WTC11 (cell line): ENCODE results near the gene ARRDC3. TPM values are rescaled to one million over a fixed set of nuclear protein-coding genes. Genes with fewer than 3 reads are reported as not detected.

Experiments used
- ATAC-seq: fragments of 200-7000 bp; cut with Tn5 transposase; 2 replicates; pipeline ENCODE4 v1.10.0; 2021; ENCODE audit warnings: mild to moderate bottlenecking, moderate library complexity
- CTCF ChIA-PET: fragments of 300-600 bp; sonication (Branson Sonifier 250); formaldehyde crosslinking; loops from one replicate; lab custom pipeline; 2021; ENCODE audit warnings: antibody characterized with exemption; lab: Charles Lee
- POLR2A ChIA-PET: fragments of 350-600 bp; sonication (Branson Sonifier 250); formaldehyde crosslinking; loops from one replicate; lab custom pipeline; 2021; ENCODE audit warnings: antibody characterized with exemption; lab: Charles Lee
- DNase-seq: peaks from one replicate; pipeline ENCODE4 v3.0.0; 2021; ENCODE audit warnings: low spot score
- H3K27ac Mint-ChIP-seq: 2 replicates; pipeline ENCODE4 v1.8.0; 2021; ENCODE audit warnings: mixed read lengths
- H3K27me3 Mint-ChIP-seq: 2 replicates; pipeline ENCODE4 v1.8.0; 2021; ENCODE audit warnings: low read depth, mild to moderate bottlenecking, moderate library complexity, mixed read lengths
- H3K36me3 Mint-ChIP-seq: 2 replicates; pipeline ENCODE4 v1.8.0; 2021; ENCODE audit warnings: mixed read lengths
- H3K4me1 Mint-ChIP-seq: 2 replicates; pipeline ENCODE4 v1.8.0; 2022; ENCODE audit warnings: mixed read lengths
- H3K4me3 Mint-ChIP-seq: 2 replicates; pipeline ENCODE4 v1.8.0; 2021; ENCODE audit warnings: mild to moderate bottlenecking, moderate library complexity, mixed read lengths
- H3K9me3 Mint-ChIP-seq: 2 replicates; pipeline ENCODE4 v1.8.0; 2021; ENCODE audit warnings: mixed read lengths
- ELF4 ChIP-seq: sonication (generic); formaldehyde crosslinking; IDR thresholded peaks from 2 replicates; pipeline ENCODE4 v1.8.1; 2022; ENCODE audit warnings: low read depth, mild to moderate bottlenecking, moderate library complexity, missing genetic modification reagents
- ESRRA ChIP-seq: sonication (generic); formaldehyde crosslinking; IDR thresholded peaks from 2 replicates; pipeline ENCODE4 v1.8.1; 2022; ENCODE audit warnings: mild to moderate bottlenecking, missing genetic modification reagents, borderline replicate concordance
- FOXK1 ChIP-seq: sonication (generic); formaldehyde crosslinking; IDR thresholded peaks from 2 replicates; pipeline ENCODE4 v1.8.0; 2022; ENCODE audit warnings: mild to moderate bottlenecking, moderate library complexity, missing genetic modification reagents
- FOXP1 ChIP-seq: sonication (generic); formaldehyde crosslinking; IDR thresholded peaks from 2 replicates; pipeline ENCODE4 v1.8.0; 2022; ENCODE audit warnings: missing genetic modification reagents, mild to moderate bottlenecking, moderate library complexity, borderline replicate concordance
- GRHL2 ChIP-seq: fragments of 250-450 bp; sonication (Bioruptor Pico); IDR thresholded peaks from 2 replicates; pipeline ENCODE4 v1.8.0; 2022; ENCODE audit warnings: mild to moderate bottlenecking, moderate library complexity; ENCODE audit not compliant: insufficient replicate concordance, severe bottlenecking
- IRF2 ChIP-seq: sonication (generic); formaldehyde crosslinking; IDR thresholded peaks from 2 replicates; pipeline ENCODE4 v1.8.0; 2022; ENCODE audit warnings: low read depth, missing genetic modification reagents, borderline replicate concordance
- KAT7 ChIP-seq: sonication (generic); formaldehyde crosslinking; IDR thresholded peaks from 2 replicates; pipeline ENCODE4 v1.8.1; 2023; ENCODE audit warnings: missing genetic modification reagents, mild to moderate bottlenecking, borderline replicate concordance
- MXD4 ChIP-seq: fragments of 250-450 bp; sonication (Bioruptor Pico); IDR thresholded peaks from 2 replicates; pipeline ENCODE4 v1.8.0; 2021; ENCODE audit warnings: mild to moderate bottlenecking, moderate library complexity, borderline replicate concordance
- NR2C2 ChIP-seq: sonication (generic); formaldehyde crosslinking; IDR thresholded peaks from 2 replicates; pipeline ENCODE4 v1.8.0; 2022; ENCODE audit warnings: mild to moderate bottlenecking, missing genetic modification reagents
- TCF7 ChIP-seq: sonication (generic); formaldehyde crosslinking; IDR thresholded peaks from 2 replicates; pipeline ENCODE4 v1.8.0; 2022; ENCODE audit warnings: mild to moderate bottlenecking, low read depth, missing genetic modification reagents, moderate library complexity
- total RNA-seq: library from RNA; stranded (reverse); gene quantifications from 3 replicates; pipeline ENCODE4 v1.2.3, GENCODE V29; 2021
- TF ChIP-seq, protein P1 (sequence below): fragments of 200-600 bp; IDR thresholded peaks from 2 replicates; pipeline ENCODE4 v1.8.0; 2022; ENCODE audit warnings: antibody characterized with exemption
- TF ChIP-seq, protein P2 (sequence below): sonication (generic); formaldehyde crosslinking; IDR thresholded peaks from 2 replicates; pipeline ENCODE4 v1.8.0; 2022; ENCODE audit warnings: mild to moderate bottlenecking, missing genetic modification reagents
- TF ChIP-seq, protein P3 (sequence below): sonication (generic); formaldehyde crosslinking; IDR thresholded peaks from 2 replicates; pipeline ENCODE4 v1.8.1; 2023; ENCODE audit warnings: mild to moderate bottlenecking, missing genetic modification reagents
- TF ChIP-seq, protein P4 (sequence below): sonication (generic); formaldehyde crosslinking; IDR thresholded peaks from 2 replicates; pipeline ENCODE4 v1.8.0; 2022; ENCODE audit warnings: mild to moderate bottlenecking, missing genetic modification reagents
- TF ChIP-seq, protein P5 (sequence below): fragments of 250-450 bp; sonication (Bioruptor Pico); IDR thresholded peaks from 2 replicates; pipeline ENCODE4 v1.9.0; 2021; ENCODE audit warnings: mild to moderate bottlenecking

ARRDC3 gene
- total RNA-seq, 1 experiment from 2014 or later: 10.3 TPM

DNA sequence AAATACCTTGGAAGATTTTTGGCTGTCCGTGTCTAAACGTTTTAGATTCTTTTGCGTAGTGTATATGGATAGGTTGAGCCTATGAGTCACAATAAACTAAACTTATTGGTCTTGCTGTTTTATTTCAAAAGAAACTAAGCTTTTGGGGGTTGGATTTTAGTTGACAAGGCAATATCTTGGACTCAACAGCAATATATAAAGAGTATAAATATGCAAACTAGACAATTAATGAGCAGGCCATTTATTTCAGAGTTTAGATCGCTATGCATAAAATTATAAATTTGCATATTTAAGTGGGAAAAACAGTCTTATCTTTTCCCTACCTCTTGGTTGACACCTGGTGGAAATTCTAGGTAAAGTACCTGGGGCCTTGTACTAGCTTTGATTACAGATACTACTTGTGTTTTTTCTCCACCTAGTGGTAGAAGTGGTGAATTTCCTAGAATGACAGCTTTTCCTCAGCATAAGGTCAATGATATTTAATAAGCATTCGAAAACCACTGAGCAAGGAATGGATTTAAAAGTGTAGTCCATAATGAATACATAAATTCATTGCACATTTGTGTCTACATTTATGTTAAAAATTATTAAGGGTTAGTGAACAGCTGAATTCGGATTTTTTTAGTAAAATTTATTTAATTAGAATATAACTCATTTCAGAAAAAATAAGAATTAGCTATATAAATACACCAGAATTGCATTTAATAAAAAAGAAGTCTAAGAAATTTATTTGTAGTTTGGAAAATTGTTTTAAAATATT, 1.7 kb upstream of the ARRDC3 start:
- Mint-ChIP-seq H3K27me3 (no peaks in the 10 kb centered on the region), H3K4me3 (peak overlapping the region; percentile 87), H3K4me1 (peaks cover 12% of the 10 kb centered on the region), H3K9me3 (peaks cover 10% of the 10 kb centered on the region), H3K27ac (peak overlapping the region; percentile 100), H3K36me3 (peaks cover 4% of the 10 kb centered on the region)
- ATAC-seq (no peak), DNase-seq (no peak)
- CTCF ChIA-PET: interaction anchor here (0.6 to 6.1 kb wide), 58 partner anchors 9 to 910 kb away, joined by 3 to 109 read pairs (median 4); partner anchors contain the start of genes MBLAC2 and POLR3G
- POLR2A ChIA-PET: interaction anchor here (0.8 to 3.6 kb wide), 2 partner anchors 105 to 159 kb away, joined by 4 to 35 read pairs; no protein-coding TSS in a partner anchor
- TF ChIP-seq, protein P1, sequence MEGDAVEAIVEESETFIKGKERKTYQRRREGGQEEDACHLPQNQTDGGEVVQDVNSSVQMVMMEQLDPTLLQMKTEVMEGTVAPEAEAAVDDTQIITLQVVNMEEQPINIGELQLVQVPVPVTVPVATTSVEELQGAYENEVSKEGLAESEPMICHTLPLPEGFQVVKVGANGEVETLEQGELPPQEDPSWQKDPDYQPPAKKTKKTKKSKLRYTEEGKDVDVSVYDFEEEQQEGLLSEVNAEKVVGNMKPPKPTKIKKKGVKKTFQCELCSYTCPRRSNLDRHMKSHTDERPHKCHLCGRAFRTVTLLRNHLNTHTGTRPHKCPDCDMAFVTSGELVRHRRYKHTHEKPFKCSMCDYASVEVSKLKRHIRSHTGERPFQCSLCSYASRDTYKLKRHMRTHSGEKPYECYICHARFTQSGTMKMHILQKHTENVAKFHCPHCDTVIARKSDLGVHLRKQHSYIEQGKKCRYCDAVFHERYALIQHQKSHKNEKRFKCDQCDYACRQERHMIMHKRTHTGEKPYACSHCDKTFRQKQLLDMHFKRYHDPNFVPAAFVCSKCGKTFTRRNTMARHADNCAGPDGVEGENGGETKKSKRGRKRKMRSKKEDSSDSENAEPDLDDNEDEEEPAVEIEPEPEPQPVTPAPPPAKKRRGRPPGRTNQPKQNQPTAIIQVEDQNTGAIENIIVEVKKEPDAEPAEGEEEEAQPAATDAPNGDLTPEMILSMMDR: peak; percentile 82
- TF ChIP-seq FOXP1 (CRISPR knock-in tag): no peak

DNA sequence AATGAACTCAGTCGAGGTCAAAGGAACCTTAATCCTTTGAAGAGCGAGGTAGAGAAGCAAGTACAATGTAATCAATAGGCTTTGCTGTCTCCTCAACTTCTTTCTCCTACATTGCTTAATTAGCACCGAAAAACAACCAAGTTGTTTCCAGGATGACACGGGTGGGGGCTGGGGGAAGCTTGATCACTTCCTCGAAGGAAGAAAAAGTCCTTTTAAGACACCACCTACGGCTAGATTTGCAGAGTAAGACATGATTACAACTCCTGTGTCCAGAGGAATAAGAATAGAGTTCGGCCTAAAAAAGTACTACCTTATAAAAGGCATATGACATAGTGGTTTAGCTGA, 811 bp upstream of the ARRDC3 start:
- DNase-seq (no peak), ATAC-seq (no peak)
- Mint-ChIP-seq H3K36me3 (peaks cover 4% of the 10 kb centered on the region), H3K27me3 (no peaks in the 10 kb centered on the region), H3K9me3 (peaks cover 6% of the 10 kb centered on the region), H3K4me1 (peaks cover 14% of the 10 kb centered on the region), H3K4me3 (peak overlapping the region; percentile 87), H3K27ac (peak overlapping the region; percentile 100)
- ChIA-PET CTCF (interaction anchor here (1.1 to 6.1 kb wide), 17 partner anchors 17 to 581 kb away, joined by 3 to 109 read pairs (median 16); no protein-coding TSS in a partner anchor), POLR2A (interaction anchor here (0.5 to 3.6 kb wide), 14 partner anchors 10 to 518 kb away, joined by 3 to 35 read pairs (median 4); no protein-coding TSS in a partner anchor)
- TF ChIP-seq, protein P2, sequence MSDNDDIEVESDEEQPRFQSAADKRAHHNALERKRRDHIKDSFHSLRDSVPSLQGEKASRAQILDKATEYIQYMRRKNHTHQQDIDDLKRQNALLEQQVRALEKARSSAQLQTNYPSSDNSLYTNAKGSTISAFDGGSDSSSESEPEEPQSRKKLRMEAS (CRISPR knock-in tag): no peak
- TF ChIP-seq, protein P3, sequence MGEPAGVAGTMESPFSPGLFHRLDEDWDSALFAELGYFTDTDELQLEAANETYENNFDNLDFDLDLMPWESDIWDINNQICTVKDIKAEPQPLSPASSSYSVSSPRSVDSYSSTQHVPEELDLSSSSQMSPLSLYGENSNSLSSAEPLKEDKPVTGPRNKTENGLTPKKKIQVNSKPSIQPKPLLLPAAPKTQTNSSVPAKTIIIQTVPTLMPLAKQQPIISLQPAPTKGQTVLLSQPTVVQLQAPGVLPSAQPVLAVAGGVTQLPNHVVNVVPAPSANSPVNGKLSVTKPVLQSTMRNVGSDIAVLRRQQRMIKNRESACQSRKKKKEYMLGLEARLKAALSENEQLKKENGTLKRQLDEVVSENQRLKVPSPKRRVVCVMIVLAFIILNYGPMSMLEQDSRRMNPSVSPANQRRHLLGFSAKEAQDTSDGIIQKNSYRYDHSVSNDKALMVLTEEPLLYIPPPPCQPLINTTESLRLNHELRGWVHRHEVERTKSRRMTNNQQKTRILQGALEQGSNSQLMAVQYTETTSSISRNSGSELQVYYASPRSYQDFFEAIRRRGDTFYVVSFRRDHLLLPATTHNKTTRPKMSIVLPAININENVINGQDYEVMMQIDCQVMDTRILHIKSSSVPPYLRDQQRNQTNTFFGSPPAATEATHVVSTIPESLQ (CRISPR knock-in tag): no peak
- TF ChIP-seq KAT7 (no peak), NR2C2 (CRISPR knock-in tag) (no peak), MXD4 (no peak), IRF2 (CRISPR knock-in tag) (no peak), FOXK1 (CRISPR knock-in tag) (no peak), ELF4 (no peak), ESRRA (CRISPR knock-in tag) (no peak), TCF7 (CRISPR knock-in tag) (no peak), GRHL2 (CRISPR knock-in tag) (no peak)
- TF ChIP-seq, protein P4, sequence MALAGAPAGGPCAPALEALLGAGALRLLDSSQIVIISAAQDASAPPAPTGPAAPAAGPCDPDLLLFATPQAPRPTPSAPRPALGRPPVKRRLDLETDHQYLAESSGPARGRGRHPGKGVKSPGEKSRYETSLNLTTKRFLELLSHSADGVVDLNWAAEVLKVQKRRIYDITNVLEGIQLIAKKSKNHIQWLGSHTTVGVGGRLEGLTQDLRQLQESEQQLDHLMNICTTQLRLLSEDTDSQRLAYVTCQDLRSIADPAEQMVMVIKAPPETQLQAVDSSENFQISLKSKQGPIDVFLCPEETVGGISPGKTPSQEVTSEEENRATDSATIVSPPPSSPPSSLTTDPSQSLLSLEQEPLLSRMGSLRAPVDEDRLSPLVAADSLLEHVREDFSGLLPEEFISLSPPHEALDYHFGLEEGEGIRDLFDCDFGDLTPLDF: no peak
- TF ChIP-seq, protein P5, sequence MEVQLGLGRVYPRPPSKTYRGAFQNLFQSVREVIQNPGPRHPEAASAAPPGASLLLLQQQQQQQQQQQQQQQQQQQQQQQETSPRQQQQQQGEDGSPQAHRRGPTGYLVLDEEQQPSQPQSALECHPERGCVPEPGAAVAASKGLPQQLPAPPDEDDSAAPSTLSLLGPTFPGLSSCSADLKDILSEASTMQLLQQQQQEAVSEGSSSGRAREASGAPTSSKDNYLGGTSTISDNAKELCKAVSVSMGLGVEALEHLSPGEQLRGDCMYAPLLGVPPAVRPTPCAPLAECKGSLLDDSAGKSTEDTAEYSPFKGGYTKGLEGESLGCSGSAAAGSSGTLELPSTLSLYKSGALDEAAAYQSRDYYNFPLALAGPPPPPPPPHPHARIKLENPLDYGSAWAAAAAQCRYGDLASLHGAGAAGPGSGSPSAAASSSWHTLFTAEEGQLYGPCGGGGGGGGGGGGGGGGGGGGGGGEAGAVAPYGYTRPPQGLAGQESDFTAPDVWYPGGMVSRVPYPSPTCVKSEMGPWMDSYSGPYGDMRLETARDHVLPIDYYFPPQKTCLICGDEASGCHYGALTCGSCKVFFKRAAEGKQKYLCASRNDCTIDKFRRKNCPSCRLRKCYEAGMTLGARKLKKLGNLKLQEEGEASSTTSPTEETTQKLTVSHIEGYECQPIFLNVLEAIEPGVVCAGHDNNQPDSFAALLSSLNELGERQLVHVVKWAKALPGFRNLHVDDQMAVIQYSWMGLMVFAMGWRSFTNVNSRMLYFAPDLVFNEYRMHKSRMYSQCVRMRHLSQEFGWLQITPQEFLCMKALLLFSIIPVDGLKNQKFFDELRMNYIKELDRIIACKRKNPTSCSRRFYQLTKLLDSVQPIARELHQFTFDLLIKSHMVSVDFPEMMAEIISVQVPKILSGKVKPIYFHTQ (CRISPR knock-in tag): no peak
